GM12873 (cell line): ENCODE data around the gene ASCL2.

Experiments
- CTCF ChIP-seq: IDR thresholded peaks from 2 replicates; pipeline ENCODE4 v1.5.1; 2012; ENCODE audit warnings: low read depth, mild to moderate bottlenecking, moderate library complexity, low read length, control low read depth; ENCODE audit not compliant: insufficient read depth; ENCODE audit errors: missing control alignments

The ASCL2 gene

GRCh38 chr11:2221024-2221423, 49.4 kb downstream of the ASCL2 start:
- TF ChIP-seq CTCF: no peak

- TF ChIP-seq CTCF: no peak
Observed at GRCh38 chr11:2220173-2220771, 50.1 kb downstream of the ASCL2 start.

GRCh38 chr11:2219318-2220017, 50.9 kb downstream of the ASCL2 start:
- no peak for TF ChIP-seq CTCF
